ENCODE measurements around the gene VPS13A. TPM values are rescaled to one million over a fixed set of nuclear protein-coding genes. Genes with fewer than 3 reads are reported as not detected.

The VPS13A gene
- total RNA-seq, 1 donor from 2014 or later, result 18.8 TPM

DNA sequence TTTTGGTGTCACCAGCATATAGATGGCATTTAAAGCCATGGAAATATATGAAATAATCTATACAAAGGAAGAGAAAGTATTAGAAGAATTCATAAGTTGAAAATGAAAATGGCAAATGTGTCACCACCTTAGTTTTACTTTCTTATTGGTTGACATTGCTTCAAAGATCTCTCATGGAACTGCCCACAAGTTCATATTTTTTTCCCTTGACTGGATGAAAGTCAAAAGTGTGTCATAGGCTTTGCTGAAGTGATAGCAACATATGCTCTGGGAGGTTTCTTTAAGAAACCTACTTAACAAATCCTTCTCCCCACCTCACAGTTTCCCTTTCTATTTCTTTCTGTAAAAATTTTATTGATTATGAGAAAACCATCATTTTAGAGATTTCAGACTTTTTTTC lies 127.2 kb downstream of the VPS13A start:
- Histone ChIP-seq H3K36me3 (peaks cover 3 to 4% of the 10 kb centered on the region in 2 donors), H3K4me1 (no peaks in the 10 kb centered on the region), H3K4me3 (no peak overlapping the region), H3K9me3 (no peaks in the 10 kb centered on the region), H3K27ac (no peak overlapping the region), H3K27me3 (no peaks in the 10 kb centered on the region)
- no peak for TF ChIP-seq CTCF (IDR thresholded peaks at IDR 0.05)
- no peak for DNase-seq (ENCODE audit: low spot score in 2 of 2)
- intact Hi-C loops (cut with DNase I), result no loop called here

GRCh38 chr9:77305622-77306400 lies 128.5 kb downstream of the VPS13A start:
- Histone ChIP-seq H3K4me3 (no peak overlapping the region), H3K9me3 (no peaks in the 10 kb centered on the region), H3K27ac (no peak overlapping the region), H3K4me1 (no peaks in the 10 kb centered on the region), H3K36me3 (peaks cover 3 to 4% of the 10 kb centered on the region in 2 donors), H3K27me3 (no peaks in the 10 kb centered on the region)
- intact Hi-C loops (cut with DNase I), result no loop called here
- TF ChIP-seq CTCF (IDR thresholded peaks at IDR 0.05), result no peak
- DNase-seq (ENCODE audit: low spot score in 2 of 2), result no peak

DNA sequence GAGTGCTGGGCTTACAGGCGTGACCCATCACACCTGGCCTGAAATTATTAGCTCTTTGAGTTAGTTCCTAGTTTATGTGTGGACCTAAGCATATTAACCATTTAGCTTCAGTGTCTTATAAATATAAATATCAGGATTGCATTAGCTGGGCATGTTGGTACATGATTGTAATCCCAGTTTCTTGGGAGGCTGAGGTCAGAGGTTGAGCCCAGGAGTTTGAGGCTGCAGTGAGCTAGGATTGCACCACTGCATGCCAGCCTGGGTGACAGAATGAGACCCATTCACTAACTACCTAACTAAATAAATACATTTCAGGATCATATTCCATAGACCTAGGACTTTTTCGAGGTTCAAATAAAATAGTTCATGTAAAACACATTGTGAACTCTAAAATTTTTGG lies 129.8 kb downstream of the VPS13A start:
- no peak for DNase-seq (ENCODE audit: low spot score in 2 of 2)
- intact Hi-C loops (cut with DNase I), result no loop called here
- TF ChIP-seq CTCF (IDR thresholded peaks at IDR 0.05), result no peak
- Histone ChIP-seq H3K36me3 (peaks cover 3 to 4% of the 10 kb centered on the region in 2 donors), H3K27me3 (no peaks in the 10 kb centered on the region), H3K27ac (no peak overlapping the region), H3K4me1 (no peaks in the 10 kb centered on the region), H3K9me3 (no peaks in the 10 kb centered on the region), H3K4me3 (no peak overlapping the region)

- no peak for TF ChIP-seq CTCF (IDR thresholded peaks at IDR 0.05)
- Histone ChIP-seq H3K27me3 (no peaks in the 10 kb centered on the region), H3K9me3 (no peaks in the 10 kb centered on the region), H3K4me3 (no peak overlapping the region), H3K4me1 (no peaks in the 10 kb centered on the region), H3K36me3 (peaks cover 0 to 14% of the 10 kb centered on the region in 2 donors), H3K27ac (no peak overlapping the region)
- DNase-seq (ENCODE audit: low spot score in 2 of 2), result no peak
- intact Hi-C loops (cut with DNase I), result no loop called here
Observed at GRCh38 chr9:77316058-77316457, 138.7 kb downstream of the VPS13A start.

GRCh38 chr9:77325058-77325457 lies 147.7 kb downstream of the VPS13A start:
- H3K4me3 ChIP-seq, result no peak overlapping the region
- H3K27me3 ChIP-seq, result no peaks in the 10 kb centered on the region
- no peaks in the 10 kb centered on the region for H3K9me3 ChIP-seq
- no peak for DNase-seq (ENCODE audit: low spot score in 2 of 2)
- peaks cover 3 to 20% of the 10 kb centered on the region in 2 donors for H3K36me3 ChIP-seq
- intact Hi-C loops (cut with DNase I), result no loop called here
- no peak for TF ChIP-seq CTCF (IDR thresholded peaks at IDR 0.05)
- H3K4me1 ChIP-seq, result no peaks in the 10 kb centered on the region
- no peak overlapping the region for H3K27ac ChIP-seq

All from ascending aorta (tissue), 2 donors.